ENCODE data around the gene CDK16. TPM values are rescaled to one million over a fixed set of nuclear protein-coding genes. Genes with fewer than 3 reads are reported as not detected.

Gene CDK16
- polyA plus RNA-seq, 1 donor from 2014 or later, result 99.0 TPM

- peak overlapping the region; percentile 98 for H3K9ac ChIP-seq (ENCODE audit: low read length)
- no peaks in the 10 kb centered on the region for H4K20me1 ChIP-seq (ENCODE audit: insufficient read depth)
- H3K27me3 ChIP-seq (ENCODE audit: insufficient read depth, low read depth, low read length), result no peaks in the 10 kb centered on the region
- no peak overlapping the region for H2AFZ ChIP-seq (ENCODE audit: low read depth, low read length)
- no peaks in the 10 kb centered on the region for H3K36me3 ChIP-seq (ENCODE audit: insufficient read depth, low read length)
- H3K9me3 ChIP-seq (ENCODE audit: low read length), result no peaks in the 10 kb centered on the region
- TF ChIP-seq EZH2 (IDR thresholded peaks at IDR 0.05; ENCODE audit: borderline replicate concordance, insufficient read depth, low read length, poor library complexity, severe bottlenecking) (no peak), TAF1 (IDR thresholded peaks at IDR 0.05; ENCODE audit: low read depth) (no peak), MXI1 (conservative IDR thresholded peaks at IDR 0.05; ENCODE audit: poor library complexity, severe bottlenecking) (no peak), CTCF (IDR thresholded peaks at IDR 0.05; ENCODE audit: poor library complexity, severe bottlenecking) (no peak), SMC3 (conservative IDR thresholded peaks at IDR 0.05; ENCODE audit: poor library complexity) (no peak), EP300 (conservative IDR thresholded peaks at IDR 0.05; ENCODE audit: poor library complexity, severe bottlenecking) (no peak), RAD21 (conservative IDR thresholded peaks at IDR 0.05) (no peak), POLR2AphosphoS5 (IDR thresholded peaks at IDR 0.05) (no peak), REST (IDR thresholded peaks at IDR 0.05; ENCODE audit: borderline replicate concordance) (no peak)
- H3K9me2 ChIP-seq (ENCODE audit: insufficient read depth, low read length), result no peaks in the 10 kb centered on the region
- peaks cover 37% of the 10 kb centered on the region for H3K79me2 ChIP-seq (replicated peaks; ENCODE audit: insufficient read depth, low read length)
- peak overlapping the region; percentile 83 for H3K4me3 ChIP-seq (ENCODE audit: low read length)
- no peaks in the 10 kb centered on the region for H3F3A ChIP-seq (ENCODE audit: insufficient read depth, low read length, poor library complexity, severe bottlenecking)
- peak overlapping the region; percentile 98 for H3K27ac ChIP-seq (ENCODE audit: low read length)
- peak overlapping the region; percentile 70 for H3K4me2 ChIP-seq (ENCODE audit: low read length)
Measured at GRCh38 chrX:47232197-47232802, 13.8 kb downstream of the CDK16 start.

GRCh38 chrX:47232803-47233332 is 14.4 kb downstream of the CDK16 start, which contains the start of gene USP11:
TSS of gene USP11 (plus strand) at chrX:47233009. CDS start at chrX:47233044, 35 bp downstream.
- H3K4me3 ChIP-seq (ENCODE audit: low read length), result peak within 1 kb of the TSS; percentile 83
- TF ChIP-seq POLR2AphosphoS5 (IDR thresholded peaks at IDR 0.05), result peak; percentile 99
- peak; percentile 62 for TF ChIP-seq RAD21 (conservative IDR thresholded peaks at IDR 0.05)
- TF ChIP-seq SMC3 (conservative IDR thresholded peaks at IDR 0.05; ENCODE audit: poor library complexity), result peak; percentile 62
- peak; percentile 67 for TF ChIP-seq TAF1 (IDR thresholded peaks at IDR 0.05; ENCODE audit: low read depth)
- TF ChIP-seq MXI1 (conservative IDR thresholded peaks at IDR 0.05; ENCODE audit: poor library complexity, severe bottlenecking), result peak; percentile 49
- TF ChIP-seq EZH2 (IDR thresholded peaks at IDR 0.05; ENCODE audit: borderline replicate concordance, insufficient read depth, low read length, poor library complexity, severe bottlenecking), result no peak
- peak; percentile 41 for TF ChIP-seq EP300 (conservative IDR thresholded peaks at IDR 0.05; ENCODE audit: poor library complexity, severe bottlenecking)
- TF ChIP-seq REST (IDR thresholded peaks at IDR 0.05; ENCODE audit: borderline replicate concordance), result peak; percentile 86
- TF ChIP-seq CTCF (IDR thresholded peaks at IDR 0.05; ENCODE audit: poor library complexity, severe bottlenecking), result no peak
- peak within 1 kb of the TSS; percentile 98 for H3K27ac ChIP-seq (ENCODE audit: low read length)
- no peaks in the 10 kb centered on the region for H4K20me1 ChIP-seq (ENCODE audit: insufficient read depth)
- H3K27me3 ChIP-seq (ENCODE audit: insufficient read depth, low read depth, low read length), result no peaks in the 10 kb centered on the region
- H3K36me3 ChIP-seq (ENCODE audit: insufficient read depth, low read length), result no peaks in the 10 kb centered on the region
- H3K4me2 ChIP-seq (ENCODE audit: low read length), result peak within 1 kb of the TSS; percentile 70
- H3K9ac ChIP-seq (ENCODE audit: low read length), result peak within 1 kb of the TSS; percentile 98
- H2AFZ ChIP-seq (ENCODE audit: low read depth, low read length), result no peak within 1 kb of the TSS
- H3K79me2 ChIP-seq (replicated peaks; ENCODE audit: insufficient read depth, low read length), result peaks cover 42% of the 10 kb centered on the region
- no peaks in the 10 kb centered on the region for H3K9me3 ChIP-seq (ENCODE audit: low read length)
- no peaks in the 10 kb centered on the region for H3F3A ChIP-seq (ENCODE audit: insufficient read depth, low read length, poor library complexity, severe bottlenecking)
- H3K9me2 ChIP-seq (ENCODE audit: insufficient read depth, low read length), result no peaks in the 10 kb centered on the region

Data from neural cell (in vitro differentiated cells).